22Rv1 (cell line): Measurements from ENCODE around the gene MGAT1.

Source experiments
- CTCF ChIP-seq: fragments of 450-650 bp; IDR thresholded peaks from 2 replicates; pipeline ENCODE4 v1.5.1; 2017; ENCODE audit warnings: mild to moderate bottlenecking
- ZFX ChIP-seq: fragments of 450-650 bp; IDR thresholded peaks from 2 replicates; pipeline ENCODE4 v1.6.1; 2017; ENCODE audit warnings: antibody characterized with exemption, borderline replicate concordance

- TF ChIP-seq CTCF, result no peak
- TF ChIP-seq ZFX, result no peak
These were observed 18.9 kb upstream of the MGAT1 start for GRCh38 chr5:180821538-180821937.
